Measurements from ENCODE around the gene TAS1R3.

TAS1R3 gene

GRCh38 chr1:1311107-1312104 is 19.7 kb upstream of the TAS1R3 start:
- TF ChIP-seq CTCF (IDR thresholded peaks at IDR 0.05; ENCODE audit: insufficient read depth, low read length, missing control alignments) = no peak
- no peak overlapping the region for H3K4me3 ChIP-seq (ENCODE audit: low read depth, low read length)
- ChIA-PET CTCF (interaction anchor here (0.7 kb wide), 1 partner anchor 59 kb away, joined by 3 read pairs; no protein-coding TSS in a partner anchor), POLR2A (interaction anchor here (0.7 to 1.2 kb wide), 2 partner anchors 9 to 1094 kb away, joined by 3 read pairs; no protein-coding TSS in a partner anchor)
- DNase-seq (ENCODE audit: low read depth, low spot score) = no peak

- POLR2A ChIA-PET = interaction anchor here (0.7 kb wide), 1 partner anchor 1093 kb away, joined by 3 read pairs; no protein-coding TSS in a partner anchor
- CTCF ChIA-PET = interaction anchor here (1.2 to 1.7 kb wide), 3 partner anchors 60 to 193 kb away, joined by 3 to 10 read pairs (median 4); no protein-coding TSS in a partner anchor
- H3K4me3 ChIP-seq (ENCODE audit: low read depth, low read length) = no peak overlapping the region
- DNase-seq (ENCODE audit: low read depth, low spot score) = no peak
- no peak for TF ChIP-seq CTCF (IDR thresholded peaks at IDR 0.05; ENCODE audit: insufficient read depth, low read length, missing control alignments)
Observed at GRCh38 chr1:1312450-1313314, 18.4 kb upstream of the TAS1R3 start.

- no peak overlapping the region for H3K4me3 ChIP-seq (ENCODE audit: low read depth, low read length)
- ChIA-PET POLR2A (no interaction called here), CTCF (interaction anchor here (1.2 to 1.7 kb wide), 3 partner anchors 59 to 192 kb away, joined by 3 to 10 read pairs (median 4); no protein-coding TSS in a partner anchor)
- no peak for TF ChIP-seq CTCF (IDR thresholded peaks at IDR 0.05; ENCODE audit: insufficient read depth, low read length, missing control alignments)
- DNase-seq (ENCODE audit: low read depth, low spot score) = no peak
Observed at GRCh38 chr1:1313500-1314236, 17.4 kb upstream of the TAS1R3 start.

- ChIA-PET POLR2A (no interaction called here), CTCF (interaction anchor here (1.2 kb wide), 1 partner anchor 192 kb away, joined by 3 read pairs; no protein-coding TSS in a partner anchor)
- TF ChIP-seq CTCF (IDR thresholded peaks at IDR 0.05; ENCODE audit: insufficient read depth, low read length, missing control alignments) = no peak
- H3K4me3 ChIP-seq (ENCODE audit: low read depth, low read length) = no peak overlapping the region
- DNase-seq (ENCODE audit: low read depth, low spot score) = no peak
Observed at GRCh38 chr1:1314237-1314586, 16.9 kb upstream of the TAS1R3 start.

- DNase-seq (ENCODE audit: low read depth, low spot score) = no peak
- no peak overlapping the region for H3K4me3 ChIP-seq (ENCODE audit: low read depth, low read length)
- POLR2A ChIA-PET = no interaction called here
- TF ChIP-seq CTCF (IDR thresholded peaks at IDR 0.05; ENCODE audit: insufficient read depth, low read length, missing control alignments) = no peak
- CTCF ChIA-PET = interaction anchor here (0.8 to 1.0 kb wide), 2 partner anchors 56 to 59 kb away, joined by 3 read pairs; no protein-coding TSS in a partner anchor
Observed at GRCh38 chr1:1314678-1315335, 16.3 kb upstream of the TAS1R3 start.

All from AG04449 (cell line).